Forelimb muscle (tissue), 1 donor: ENCODE data around the gene DNAH7. TPM values are rescaled to one million over a fixed set of nuclear protein-coding genes. Genes with fewer than 3 reads are reported as not detected.

ENCODE experiments used
- DNase-seq: peaks from one replicate; pipeline ENCODE4 v3.0.0-alpha.2; 2013; ENCODE audit warnings: low read depth
- polyA plus RNA-seq: library from polyadenylated mRNA; unstranded; fragments of 120-200 nt; gene quantifications from one replicate; pipeline ENCODE4 v1.2.1, GENCODE V29; 2013; ENCODE audit not compliant: insufficient read length

The DNAH7 gene
- polyA plus RNA-seq, 1 donor, result 0.15 TPM

- DNase-seq, result no peak
These were observed 9.2 kb upstream of the DNAH7 start for GRCh38 chr2:196077821-196078220.

GRCh38 chr2:196076778-196077568, 8.3 kb upstream of the DNAH7 start:
- no peak for DNase-seq

- DNase-seq, result no peak
These were observed 6.6 kb upstream of the DNAH7 start for GRCh38 chr2:196075196-196075595.

GRCh38 chr2:196074631-196075030, 6.0 kb upstream of the DNAH7 start:
- no peak for DNase-seq

- no peak for DNase-seq
These were observed 4.9 kb upstream of the DNAH7 start for GRCh38 chr2:196073521-196073920.

- no peak for DNase-seq
These were observed 1.6 kb downstream of the DNAH7 start for GRCh38 chr2:196067088-196067382.

GRCh38 chr2:196066291-196067087, 2.1 kb downstream of the DNAH7 start:
- no peak for DNase-seq

GRCh38 chr2:196063773-196064172, 4.9 kb downstream of the DNAH7 start:
- no peak for DNase-seq

GRCh38 chr2:196059491-196059960, 9.1 kb downstream of the DNAH7 start:
- DNase-seq, result no peak

- DNase-seq, result no peak
These were observed 14.0 kb downstream of the DNAH7 start for GRCh38 chr2:196054631-196055030.

- no peak for DNase-seq
These were observed 22.3 kb downstream of the DNAH7 start for GRCh38 chr2:196046123-196046917.

GRCh38 chr2:196041786-196042185, 26.9 kb downstream of the DNAH7 start:
- DNase-seq, result no peak

- no peak for DNase-seq
These were observed 28.4 kb downstream of the DNAH7 start for GRCh38 chr2:196040218-196040617.

GRCh38 chr2:196036442-196036841, 32.2 kb downstream of the DNAH7 start:
- DNase-seq, result no peak

GRCh38 chr2:196018037-196018436, 50.6 kb downstream of the DNAH7 start:
- no peak for DNase-seq

- no peak for DNase-seq
These were observed 56.3 kb downstream of the DNAH7 start for GRCh38 chr2:196012314-196012713.

GRCh38 chr2:196000551-196000950, 68.1 kb downstream of the DNAH7 start:
- no peak for DNase-seq

- no peak for DNase-seq
These were observed 70.6 kb downstream of the DNAH7 start for GRCh38 chr2:195998070-195998469.

- no peak for DNase-seq
These were observed 73.1 kb downstream of the DNAH7 start for GRCh38 chr2:195995499-195995898.

- no peak for DNase-seq
These were observed 75.0 kb downstream of the DNAH7 start for GRCh38 chr2:195993623-195994022.

GRCh38 chr2:195985741-195986140, 82.9 kb downstream of the DNAH7 start:
- no peak for DNase-seq
